Dermis blood vessel endothelial cell (primary cell): ENCODE data around the gene RILP. TPM values are rescaled to one million over a fixed set of nuclear protein-coding genes. Genes with fewer than 3 reads are reported as not detected.

Experiments used
- DNase-seq: peaks from one replicate; pipeline ENCODE4 v3.0.0; 2010
- total RNA-seq: library from RNA; depleted of rRNA; stranded (reverse); fragments of >200 nt; gene quantifications from 2 replicates; pipeline ENCODE4 v1.2.3, GENCODE V29; 2014

Gene RILP
- total RNA-seq, 1 donor from 2014 or later: 15.7 TPM

DNA sequence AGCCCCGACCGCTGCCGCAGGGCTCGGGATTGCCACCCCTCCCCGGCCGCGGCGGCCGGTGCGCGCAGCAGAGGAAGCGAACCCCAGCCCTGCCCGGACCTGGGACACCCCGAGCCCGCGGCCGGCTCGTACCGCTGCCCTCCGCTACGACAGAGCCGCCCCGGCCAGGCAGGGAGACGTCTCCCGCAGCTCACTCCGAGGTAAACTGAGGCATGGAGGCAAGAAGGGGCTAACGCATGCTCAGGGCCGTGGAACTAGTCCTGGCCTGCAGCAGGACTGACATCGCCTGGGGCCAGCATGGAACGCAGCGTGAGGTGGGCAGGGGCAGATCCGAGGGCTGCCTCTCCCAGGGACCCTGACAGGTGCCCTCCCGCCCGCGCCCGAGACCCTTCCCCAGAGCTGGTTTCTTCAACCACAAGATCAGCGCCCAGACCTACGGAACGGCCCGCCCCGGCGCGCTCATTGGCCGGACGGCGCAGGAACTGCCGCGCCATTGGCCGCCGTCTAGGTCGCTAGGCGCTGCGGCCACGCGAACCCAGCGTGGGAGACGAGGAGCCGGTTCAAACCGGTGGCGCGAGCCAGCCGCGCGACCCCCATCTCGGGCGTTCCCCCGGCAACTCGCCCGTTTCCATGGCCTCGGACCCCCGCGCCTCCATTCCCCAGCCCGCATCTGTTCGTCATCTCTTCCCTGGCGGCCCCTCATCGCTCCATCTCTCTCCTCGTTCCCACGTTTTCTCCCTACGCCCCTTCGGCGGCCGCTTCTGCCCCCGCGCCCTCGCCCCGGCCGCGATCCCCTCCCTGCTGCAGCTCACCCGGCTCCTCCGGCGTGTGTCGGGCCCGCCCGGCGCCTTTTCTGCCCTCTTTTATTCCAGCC lies 21.4 kb downstream of the RILP start, which contains the start of gene SLC43A2:
Gene SLC43A2, minus strand, starts transcription at position 853 of the 874 bp plus-strand sequence. CDS start 960 bp downstream, outside the sequence.
- peak; percentile 91 for DNase-seq

GRCh38 chr17:1627182-1627981 lies 22.3 kb downstream of the RILP start:
- DNase-seq: peak; percentile 30

- DNase-seq: no peak
Observed at GRCh38 chr17:1626333-1626732, 23.3 kb downstream of the RILP start.

DNA sequence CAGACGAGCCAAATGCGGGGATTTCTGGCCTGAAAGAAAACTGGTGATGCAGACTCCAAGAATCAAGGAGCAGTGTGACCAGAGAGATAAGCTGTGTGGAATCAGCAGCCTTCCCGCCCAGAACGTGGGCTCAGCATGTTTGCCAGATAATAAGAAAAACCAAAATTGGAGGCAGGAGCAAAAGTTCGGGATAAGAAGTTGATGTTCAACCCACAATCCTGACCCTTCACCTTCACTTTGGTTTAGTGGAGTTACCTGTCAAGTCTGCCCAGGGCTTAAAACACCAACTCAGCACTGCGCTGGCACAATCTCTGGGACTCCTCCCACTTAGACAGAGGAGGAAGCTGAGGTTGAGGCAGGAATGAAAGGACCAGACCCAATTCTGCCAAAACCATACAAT lies 24.1 kb downstream of the RILP start:
- no peak for DNase-seq

DNA sequence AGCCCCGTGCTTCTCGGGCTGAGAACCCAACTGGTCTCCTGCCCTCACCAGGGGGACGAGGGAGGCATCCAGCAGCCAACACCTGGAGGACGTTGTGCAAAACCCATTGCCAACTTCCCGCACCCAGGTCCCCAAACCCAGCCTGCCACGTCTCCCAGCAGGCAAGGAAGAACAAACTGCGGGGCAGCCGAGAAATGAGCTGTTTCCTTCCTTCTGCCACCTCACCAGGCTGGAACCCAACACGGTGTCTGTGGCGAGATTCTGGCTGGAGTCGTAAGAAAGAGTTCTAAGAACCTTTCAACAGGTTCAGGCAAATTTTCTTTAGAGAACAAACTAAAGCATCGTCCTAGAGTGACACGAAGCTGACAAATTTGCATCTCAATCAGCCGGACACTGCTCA lies 24.6 kb downstream of the RILP start:
- peak; percentile 56 for DNase-seq

GRCh38 chr17:1624650-1625049 lies 25.0 kb downstream of the RILP start:
- no peak for DNase-seq

DNA sequence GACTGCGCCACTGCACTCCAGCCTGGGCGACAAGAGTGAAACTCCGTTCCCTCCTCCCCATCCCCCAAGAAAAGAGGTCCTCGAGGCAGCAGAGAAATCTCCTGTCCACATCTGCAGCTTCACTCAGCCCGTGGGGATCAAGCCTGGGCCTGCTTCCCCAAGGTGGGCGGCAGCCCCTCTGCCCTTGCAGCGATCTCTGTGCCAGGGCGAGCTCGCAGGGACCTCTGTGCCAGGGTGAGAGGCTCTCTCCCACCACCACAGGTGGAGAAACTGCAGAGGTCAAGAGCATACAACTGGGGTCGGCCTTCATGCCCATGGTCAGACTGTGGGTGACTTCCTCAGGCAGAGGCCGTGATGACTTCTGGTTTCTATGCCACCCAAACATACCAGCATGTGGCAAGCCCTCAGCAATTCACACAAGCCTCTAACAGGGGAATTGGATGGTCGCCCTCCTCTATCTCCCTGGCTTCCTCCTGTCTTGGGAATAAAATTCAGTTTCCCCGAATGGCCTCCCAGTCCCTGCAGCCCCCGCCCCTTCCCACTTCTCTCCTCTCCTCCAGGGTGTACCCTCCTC lies 26.5 kb downstream of the RILP start:
- no peak for DNase-seq

DNA sequence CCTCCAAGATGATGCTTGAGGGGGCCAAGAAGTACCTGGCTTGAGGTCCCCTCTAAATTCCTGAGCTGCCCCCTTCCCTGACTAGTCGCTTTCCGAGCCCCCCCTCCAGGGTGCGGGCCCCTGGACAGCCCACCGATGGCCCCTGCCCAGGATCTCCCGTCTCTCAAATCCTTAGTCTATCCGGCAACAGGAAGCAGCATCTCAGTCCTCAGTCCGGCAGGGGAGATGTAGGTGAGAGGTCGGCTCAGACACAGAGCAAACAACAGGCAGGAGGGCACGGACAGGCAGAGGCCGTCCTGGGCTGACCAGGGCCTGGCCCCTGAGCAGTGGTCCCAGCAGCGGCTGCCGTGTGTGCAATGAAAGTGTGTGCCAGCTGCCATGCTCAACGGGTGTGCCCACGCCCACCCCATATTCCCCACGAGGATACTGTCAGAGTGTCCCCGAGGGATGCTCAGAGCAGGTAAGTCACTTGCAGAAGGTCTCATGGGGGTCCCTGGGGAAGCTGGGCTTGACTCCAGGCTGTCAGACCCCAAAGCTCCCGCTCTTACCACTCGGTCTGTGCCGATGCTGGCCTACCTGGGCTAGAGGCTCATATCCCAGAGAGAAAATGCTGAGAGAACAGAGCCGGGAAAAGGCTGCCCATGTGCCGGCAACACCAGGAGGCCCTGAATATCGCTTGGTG lies 28.3 kb downstream of the RILP start:
- DNase-seq: peak; percentile 37

DNA sequence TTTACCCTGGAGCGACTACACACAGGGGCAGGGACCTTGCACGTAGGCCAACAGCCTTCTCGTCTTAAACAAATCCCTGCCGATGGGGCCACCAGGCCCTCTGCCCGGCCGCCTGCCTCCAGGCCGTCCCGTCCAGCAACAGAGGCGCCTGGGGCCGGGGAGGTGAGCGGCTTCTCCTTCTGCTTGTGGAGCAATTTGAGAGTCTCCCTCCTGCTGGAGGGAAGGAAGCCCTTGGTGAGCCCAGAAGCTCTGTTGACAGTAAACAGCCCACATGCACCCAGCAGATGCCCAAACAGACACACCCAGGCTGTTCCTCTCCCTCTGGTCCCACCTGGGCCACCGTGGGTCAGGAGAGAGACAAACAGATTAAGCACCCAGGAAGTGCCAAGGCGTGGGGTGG lies 29.2 kb downstream of the RILP start:
- DNase-seq: no peak

- peak; percentile 94 for DNase-seq
Observed at GRCh38 chr17:1617620-1618174, 32.0 kb downstream of the RILP start.

- DNase-seq: no peak
Observed at GRCh38 chr17:1616101-1616500, 33.6 kb downstream of the RILP start.

- DNase-seq: peak; percentile 73
Observed at GRCh38 chr17:1612400-1612799, 37.3 kb downstream of the RILP start.

- no peak for DNase-seq
Observed at GRCh38 chr17:1611715-1612114, 38.0 kb downstream of the RILP start.

DNA sequence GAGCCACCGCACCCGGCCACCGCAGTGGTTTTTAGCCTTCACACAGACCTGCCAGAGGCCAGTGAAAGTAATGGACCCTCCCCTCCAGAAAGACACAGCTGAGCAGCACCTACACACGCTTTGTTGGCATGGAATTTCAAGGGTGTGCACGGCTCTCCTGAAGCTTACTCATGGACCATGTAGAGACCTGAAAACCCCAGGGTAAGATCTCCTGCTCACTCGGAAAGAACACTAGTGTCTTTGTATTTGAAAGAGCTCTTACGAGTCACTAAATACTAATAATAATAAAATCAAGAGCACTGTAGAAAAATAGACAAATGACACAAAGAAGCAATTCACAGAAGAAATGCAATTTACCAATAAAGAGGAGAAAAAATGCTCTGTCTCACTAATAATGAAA lies 41.0 kb downstream of the RILP start:
- DNase-seq: no peak

GRCh38 chr17:1607971-1608320 lies 41.7 kb downstream of the RILP start:
- no peak for DNase-seq

DNA sequence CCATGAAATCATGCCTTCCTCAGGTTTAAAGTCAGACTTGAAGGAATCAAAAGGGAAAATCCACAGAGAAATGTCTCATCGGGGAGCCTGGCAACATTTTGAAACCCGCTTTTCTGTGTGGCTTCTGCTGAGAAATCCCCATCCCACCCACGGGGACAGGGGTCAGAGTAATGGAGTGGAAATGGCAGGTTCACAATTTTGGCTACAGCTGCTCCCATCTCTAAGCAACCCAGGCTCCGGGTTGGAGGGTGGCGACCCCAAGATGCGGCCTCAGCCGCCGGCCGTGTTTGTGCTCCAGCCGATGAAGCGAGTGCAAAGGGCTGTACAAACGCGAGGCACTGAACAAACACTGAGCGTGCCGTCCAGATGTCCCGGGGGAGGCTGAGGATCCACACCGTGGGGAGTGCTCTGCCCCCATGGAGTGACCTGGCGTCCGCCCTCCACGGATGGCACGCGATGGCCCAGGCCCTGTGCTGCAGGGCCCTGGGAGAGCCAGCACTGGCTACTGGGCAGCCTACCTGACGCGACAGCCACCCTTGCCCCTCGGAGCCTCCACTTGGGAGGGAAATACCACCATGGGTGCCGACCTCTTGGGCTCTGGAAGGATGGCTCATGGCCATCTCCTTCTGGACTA lies 43.2 kb downstream of the RILP start:
- DNase-seq: no peak

- no peak for DNase-seq
Observed at GRCh38 chr17:1605681-1606351, 43.9 kb downstream of the RILP start.

- no peak for DNase-seq
Observed at GRCh38 chr17:1604831-1605528, 44.7 kb downstream of the RILP start.

GRCh38 chr17:1601571-1601970 lies 48.1 kb downstream of the RILP start:
- DNase-seq: no peak

GRCh38 chr17:1598399-1599095 lies 51.1 kb downstream of the RILP start:
- no peak for DNase-seq
